AG09319 (cell line): ENCODE data around the gene NR2C2.

Experiments used
- DNase-seq: peaks from one replicate; pipeline ENCODE4 v3.0.0-alpha.2; 2010; ENCODE audit warnings: low read depth; ENCODE audit errors: extremely low read depth
- TF ChIP-seq, protein P1 (sequence below): IDR thresholded peaks from 2 replicates; pipeline ENCODE4 v1.5.1; 2011; ENCODE audit warnings: low read depth, mild to moderate bottlenecking, inconsistent platforms, low read length, moderate library complexity

Gene NR2C2

DNA sequence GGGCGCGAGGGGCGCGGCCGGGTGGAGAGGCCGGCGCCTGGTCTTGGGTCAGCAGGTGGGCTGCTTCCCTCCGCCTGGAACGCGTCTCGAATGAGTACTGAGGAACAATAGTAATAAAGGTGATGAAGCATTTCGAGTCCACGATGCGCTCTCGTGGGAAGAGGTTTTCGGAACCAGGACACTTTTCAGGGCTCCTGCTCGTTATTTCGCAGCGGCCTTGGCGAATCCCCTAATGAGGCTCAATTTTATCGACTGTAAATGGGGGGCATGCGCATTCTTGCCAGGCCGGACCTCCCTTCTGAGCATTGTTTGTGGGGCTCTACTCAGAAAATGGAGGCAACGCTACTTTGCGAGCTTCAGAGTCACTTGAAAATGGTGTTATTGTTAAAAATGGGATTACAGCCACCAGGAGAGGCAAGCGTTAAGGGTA, 1.2 kb downstream of the NR2C2 start:
- TF ChIP-seq, protein P1, sequence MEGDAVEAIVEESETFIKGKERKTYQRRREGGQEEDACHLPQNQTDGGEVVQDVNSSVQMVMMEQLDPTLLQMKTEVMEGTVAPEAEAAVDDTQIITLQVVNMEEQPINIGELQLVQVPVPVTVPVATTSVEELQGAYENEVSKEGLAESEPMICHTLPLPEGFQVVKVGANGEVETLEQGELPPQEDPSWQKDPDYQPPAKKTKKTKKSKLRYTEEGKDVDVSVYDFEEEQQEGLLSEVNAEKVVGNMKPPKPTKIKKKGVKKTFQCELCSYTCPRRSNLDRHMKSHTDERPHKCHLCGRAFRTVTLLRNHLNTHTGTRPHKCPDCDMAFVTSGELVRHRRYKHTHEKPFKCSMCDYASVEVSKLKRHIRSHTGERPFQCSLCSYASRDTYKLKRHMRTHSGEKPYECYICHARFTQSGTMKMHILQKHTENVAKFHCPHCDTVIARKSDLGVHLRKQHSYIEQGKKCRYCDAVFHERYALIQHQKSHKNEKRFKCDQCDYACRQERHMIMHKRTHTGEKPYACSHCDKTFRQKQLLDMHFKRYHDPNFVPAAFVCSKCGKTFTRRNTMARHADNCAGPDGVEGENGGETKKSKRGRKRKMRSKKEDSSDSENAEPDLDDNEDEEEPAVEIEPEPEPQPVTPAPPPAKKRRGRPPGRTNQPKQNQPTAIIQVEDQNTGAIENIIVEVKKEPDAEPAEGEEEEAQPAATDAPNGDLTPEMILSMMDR = no peak
- no peak for DNase-seq

DNA sequence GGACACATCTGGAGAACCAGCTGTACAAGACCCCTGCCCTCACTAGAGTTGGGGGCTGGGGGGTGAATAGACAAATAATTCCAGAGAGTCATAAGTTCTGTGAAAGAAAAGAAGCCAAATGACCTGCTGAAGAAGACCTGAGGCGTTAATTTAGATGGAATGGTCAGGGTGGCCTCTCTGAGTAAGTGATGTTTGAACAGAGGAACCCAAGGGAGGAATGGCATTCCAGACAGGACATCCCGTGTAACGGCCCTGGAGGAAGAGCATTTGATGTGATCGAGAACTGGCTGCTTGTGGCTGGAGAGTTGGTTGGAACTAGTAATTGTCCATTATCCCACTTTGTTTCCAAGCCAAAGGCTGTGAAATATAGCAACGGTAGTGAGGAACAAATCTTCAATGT, 1.7 kb downstream of the NR2C2 start:
- DNase-seq = no peak
- TF ChIP-seq, protein P1 = no peak

DNA sequence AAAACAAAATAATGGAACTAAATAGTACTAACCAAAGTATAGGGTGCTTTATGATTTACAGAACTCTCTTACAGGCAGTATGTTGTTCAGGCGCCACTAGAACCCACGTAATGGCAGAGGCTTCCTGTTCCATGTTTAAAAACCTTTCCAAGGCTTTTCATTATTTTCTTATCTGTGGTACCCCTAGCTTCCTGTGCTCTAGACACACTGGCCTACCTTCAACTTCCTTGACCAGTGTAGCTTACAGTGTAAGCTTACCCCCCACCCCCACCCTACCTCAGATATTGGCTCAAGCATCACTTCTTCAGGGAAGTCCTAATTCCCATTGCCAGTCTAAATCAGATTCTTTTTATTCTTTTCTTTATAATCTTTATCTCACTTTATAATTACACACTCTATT, 2.9 kb downstream of the NR2C2 start:
- TF ChIP-seq, protein P1 = no peak
- DNase-seq = no peak

DNA sequence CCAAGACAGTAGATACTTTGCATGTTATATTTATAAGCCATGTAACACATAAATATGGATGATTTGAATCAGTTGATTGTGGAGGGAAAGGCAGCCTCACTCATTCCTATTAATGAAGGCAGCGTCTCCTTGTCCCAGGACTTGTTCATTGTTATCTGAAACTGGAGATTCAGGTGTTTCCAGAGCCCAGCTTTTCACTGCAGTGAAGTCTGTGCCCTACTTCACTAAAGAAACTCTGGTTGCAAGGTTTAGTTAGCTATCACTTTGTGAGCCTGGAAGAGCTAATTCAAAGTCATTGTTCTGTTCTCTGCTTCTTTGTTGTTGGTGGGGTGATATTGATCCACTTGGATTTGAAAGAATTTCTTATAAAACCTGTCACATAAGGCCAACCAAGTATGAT, 9.8 kb downstream of the NR2C2 start:
- TF ChIP-seq, protein P1 = no peak
- DNase-seq = no peak

DNA sequence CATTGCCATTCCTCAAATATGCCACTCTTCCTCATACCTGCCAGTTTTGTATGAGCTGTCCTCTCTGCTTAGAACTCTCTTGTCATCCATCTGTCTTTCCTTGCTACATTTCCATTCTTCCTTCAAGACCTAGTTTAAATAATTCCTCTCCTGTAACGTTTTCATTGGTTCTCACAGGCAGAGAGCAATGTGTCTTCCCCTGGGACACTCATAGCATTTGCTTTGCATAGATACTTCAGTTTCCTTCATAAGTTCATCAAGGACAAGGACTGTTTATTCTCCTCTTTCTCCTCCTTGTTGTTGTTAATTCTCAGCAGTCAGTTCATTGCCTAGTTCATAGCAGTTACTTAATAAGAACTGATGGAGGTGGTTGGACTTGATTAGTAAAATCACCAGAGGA, 10.5 kb downstream of the NR2C2 start:
- TF ChIP-seq, protein P1 = no peak
- no peak for DNase-seq

DNA sequence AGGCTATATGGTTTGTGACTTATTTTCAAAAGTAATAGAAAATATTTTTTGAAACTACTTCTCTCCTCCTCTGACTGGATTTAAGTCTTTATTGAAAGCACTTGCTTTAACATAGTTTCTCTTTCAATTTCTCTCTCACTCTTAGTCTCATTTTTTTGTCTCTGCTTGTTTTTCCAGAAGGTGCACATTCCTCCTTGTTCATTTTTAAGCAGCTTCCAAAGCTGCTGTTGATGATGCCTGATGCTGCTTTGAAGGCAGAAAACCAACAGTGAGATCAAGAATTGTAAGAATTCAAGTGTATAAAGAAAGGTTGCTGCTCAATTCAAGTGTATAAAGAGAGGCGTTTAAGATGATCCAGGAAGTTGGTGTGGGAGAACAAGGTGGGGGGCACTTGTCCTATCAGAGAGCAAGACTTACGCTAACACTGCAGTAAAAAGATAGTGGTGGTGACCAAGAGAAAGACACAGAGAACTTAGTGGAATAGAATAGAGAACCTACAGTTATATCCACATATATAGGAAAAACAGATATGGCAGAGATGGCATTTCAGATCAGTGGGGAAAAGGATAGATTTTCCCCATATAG, 12.1 kb downstream of the NR2C2 start:
- TF ChIP-seq, protein P1 = no peak
- DNase-seq = no peak

DNA sequence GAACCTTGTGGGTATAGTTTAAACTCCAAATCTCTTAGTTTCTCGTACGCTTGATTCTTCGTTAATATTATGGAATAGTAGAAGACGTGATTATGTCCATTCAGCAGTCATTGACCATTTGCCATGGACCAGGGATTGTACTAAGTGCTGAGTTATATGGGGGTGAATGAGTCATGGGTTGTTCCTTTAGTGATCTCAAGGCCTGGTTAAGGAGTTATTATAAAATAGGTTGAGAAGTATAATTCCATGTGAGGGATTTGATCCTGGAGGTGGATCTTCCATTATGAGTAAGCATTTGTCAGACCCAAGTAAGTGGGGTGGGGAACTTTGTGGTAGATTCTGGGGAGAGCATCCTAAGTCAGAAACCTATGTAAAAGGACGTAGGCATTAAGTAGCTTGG, 15.4 kb downstream of the NR2C2 start:
- TF ChIP-seq, protein P1 = no peak
- DNase-seq = no peak
